ENCODE data around the gene LRP6. TPM values are rescaled to one million over a fixed set of nuclear protein-coding genes. Genes with fewer than 3 reads are reported as not detected.

The LRP6 gene
- total RNA-seq, 2 donors from 2014 or later: 0.10 to 0.59 TPM

GRCh38 chr12:12247584-12247983, 19.3 kb downstream of the LRP6 start:
- Mint-ChIP-seq H3K4me1 (ENCODE audit: low read depth in 2 of 2) (peaks cover 0 to 12% of the 10 kb centered on the region in 2 donors), H3K9me3 (no peaks in the 10 kb centered on the region), H3K27ac (no peak overlapping the region), H3K36me3 (no peaks in the 10 kb centered on the region), H3K27me3 (peaks cover 23 to 45% of the 10 kb centered on the region in 2 donors), H3K4me3 (no peak overlapping the region)
- DNase-seq (ENCODE audit: low spot score) (no peak), ATAC-seq (no peak)

DNA sequence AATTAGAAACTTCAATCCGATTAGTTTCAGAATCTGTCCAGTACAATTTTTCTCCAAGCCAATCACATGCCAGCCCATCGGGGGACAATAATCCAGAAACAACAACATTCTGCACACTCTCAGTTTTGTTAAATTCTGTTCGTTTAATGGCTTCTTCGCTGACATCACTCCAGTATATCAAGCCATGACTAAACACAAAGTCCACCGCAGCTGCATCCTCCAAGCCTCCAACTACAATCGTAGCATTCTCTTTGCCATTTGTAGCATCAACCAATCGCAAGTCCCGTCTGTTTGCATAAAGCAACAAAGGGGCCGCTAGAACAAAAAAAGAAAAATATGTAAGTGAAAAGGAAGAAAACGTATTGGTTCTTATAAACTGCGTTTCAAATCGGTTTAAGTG, 22.5 kb downstream of the LRP6 start:
- Mint-ChIP-seq H3K4me1 (ENCODE audit: low read depth in 2 of 2) (peaks cover 0 to 3% of the 10 kb centered on the region in 2 donors), H3K27ac (no peak overlapping the region), H3K4me3 (no peak overlapping the region), H3K36me3 (no peaks in the 10 kb centered on the region), H3K9me3 (no peaks in the 10 kb centered on the region), H3K27me3 (peaks cover 32 to 61% of the 10 kb centered on the region in 2 donors)
- no peak for ATAC-seq
- no peak for DNase-seq (ENCODE audit: low spot score)

GRCh38 chr12:12240662-12241340, 26.0 kb downstream of the LRP6 start:
- no peaks in the 10 kb centered on the region for H3K4me1 Mint-ChIP-seq (ENCODE audit: low read depth in 2 of 2)
- no peaks in the 10 kb centered on the region for H3K36me3 Mint-ChIP-seq
- DNase-seq (ENCODE audit: low spot score) (no peak), ATAC-seq (no peak)
- H3K4me3 Mint-ChIP-seq: no peak overlapping the region
- peaks cover 42 to 73% of the 10 kb centered on the region in 2 donors for H3K27me3 Mint-ChIP-seq
- no peak overlapping the region for H3K27ac Mint-ChIP-seq
- no peaks in the 10 kb centered on the region for H3K9me3 Mint-ChIP-seq

- no peak overlapping the region for H3K27ac Mint-ChIP-seq
- no peak for ATAC-seq
- no peaks in the 10 kb centered on the region for H3K36me3 Mint-ChIP-seq
- H3K4me1 Mint-ChIP-seq (ENCODE audit: low read depth in 2 of 2): no peaks in the 10 kb centered on the region
- DNase-seq (ENCODE audit: low spot score): no peak
- no peak overlapping the region for H3K4me3 Mint-ChIP-seq
- peaks cover 36 to 70% of the 10 kb centered on the region in 2 donors for H3K27me3 Mint-ChIP-seq
- H3K9me3 Mint-ChIP-seq: no peaks in the 10 kb centered on the region
Measured at GRCh38 chr12:12239127-12239526, 27.7 kb downstream of the LRP6 start.

GRCh38 chr12:12238605-12239004, 28.2 kb downstream of the LRP6 start:
- Mint-ChIP-seq H3K36me3 (no peaks in the 10 kb centered on the region), H3K4me1 (ENCODE audit: low read depth in 2 of 2) (no peaks in the 10 kb centered on the region), H3K4me3 (no peak overlapping the region), H3K27me3 (peaks cover 33 to 66% of the 10 kb centered on the region in 2 donors), H3K27ac (no peak overlapping the region), H3K9me3 (no peaks in the 10 kb centered on the region)
- ATAC-seq: no peak
- DNase-seq (ENCODE audit: low spot score): no peak

DNA sequence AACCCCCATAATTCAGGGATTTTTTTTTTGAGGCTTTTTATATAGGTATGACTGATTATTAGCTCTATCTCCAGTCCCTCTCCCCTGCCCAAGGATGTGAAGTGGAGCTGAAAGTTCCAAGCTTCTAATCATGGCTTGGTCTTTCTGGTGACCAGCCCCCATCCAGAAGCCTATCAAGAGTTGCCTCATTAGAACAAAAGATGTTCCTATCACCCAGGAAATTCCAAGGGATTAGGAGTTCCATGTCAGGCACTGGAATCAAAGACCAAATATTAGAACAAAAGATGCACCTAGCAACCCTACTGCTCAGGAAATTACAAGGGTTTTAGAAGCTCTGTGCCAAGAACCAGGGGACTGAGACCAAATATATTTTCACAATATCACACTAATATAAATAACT, 29.9 kb downstream of the LRP6 start:
- Mint-ChIP-seq H3K27ac (no peak overlapping the region), H3K27me3 (peaks cover 31 to 66% of the 10 kb centered on the region in 2 donors), H3K4me1 (ENCODE audit: low read depth in 2 of 2) (no peaks in the 10 kb centered on the region), H3K36me3 (no peaks in the 10 kb centered on the region), H3K9me3 (no peaks in the 10 kb centered on the region), H3K4me3 (no peak overlapping the region)
- ATAC-seq (no peak), DNase-seq (ENCODE audit: low spot score) (no peak)

DNA sequence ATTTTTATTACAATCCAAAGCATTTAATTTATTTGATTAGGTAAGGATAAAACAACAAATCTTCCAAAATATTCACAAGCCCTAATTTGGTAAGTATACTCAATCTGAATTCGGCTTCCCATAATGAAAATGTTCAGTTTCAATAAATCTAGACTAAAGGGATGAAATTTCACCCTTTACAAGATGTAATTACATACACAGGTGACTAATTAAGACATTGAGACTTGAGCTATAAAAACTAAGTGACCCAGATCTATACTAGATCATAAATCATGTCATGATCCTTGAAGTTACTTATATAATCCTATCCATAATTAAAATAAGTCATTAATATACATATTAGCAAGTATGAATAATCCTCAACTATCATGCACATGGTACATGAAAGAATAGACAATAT, 36.6 kb downstream of the LRP6 start:
- Mint-ChIP-seq H3K4me3 (no peak overlapping the region), H3K9me3 (no peaks in the 10 kb centered on the region), H3K27me3 (peaks cover 14 to 52% of the 10 kb centered on the region in 2 donors), H3K4me1 (ENCODE audit: low read depth in 2 of 2) (no peaks in the 10 kb centered on the region), H3K27ac (no peak overlapping the region), H3K36me3 (peaks cover 6% of the 10 kb centered on the region)
- ATAC-seq (no peak), DNase-seq (ENCODE audit: low spot score) (no peak)

DNA sequence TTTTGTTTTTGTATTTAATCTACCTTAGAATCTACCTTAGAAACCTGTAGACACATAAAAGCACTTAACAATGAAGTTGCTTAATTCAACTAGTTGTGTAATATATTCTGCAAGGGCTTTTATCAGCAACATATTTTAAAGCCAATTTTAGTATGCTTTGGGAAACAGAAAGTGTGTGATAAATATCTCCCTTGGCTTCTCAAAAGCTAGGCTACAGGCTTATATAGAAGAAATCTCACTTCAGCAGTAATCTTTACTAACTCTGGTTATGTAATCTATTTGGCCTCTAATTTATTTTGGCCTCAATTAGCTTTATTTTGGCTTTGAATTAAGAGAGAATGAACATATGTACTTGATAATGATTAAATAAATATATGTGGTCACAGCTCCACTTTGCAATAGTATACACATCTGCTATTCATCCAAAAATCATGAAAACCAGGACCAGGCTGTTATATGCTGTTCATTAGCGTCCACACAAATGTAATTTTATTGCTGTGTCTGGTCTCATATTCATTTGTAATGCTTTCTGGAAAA, 37.2 kb downstream of the LRP6 start:
- Mint-ChIP-seq H3K36me3 (peaks cover 6% of the 10 kb centered on the region), H3K27ac (no peak overlapping the region), H3K9me3 (no peaks in the 10 kb centered on the region), H3K4me1 (ENCODE audit: low read depth in 2 of 2) (no peaks in the 10 kb centered on the region), H3K27me3 (peaks cover 17 to 46% of the 10 kb centered on the region in 2 donors), H3K4me3 (no peak overlapping the region)
- DNase-seq (ENCODE audit: low spot score) (no peak), ATAC-seq (no peak)

DNA sequence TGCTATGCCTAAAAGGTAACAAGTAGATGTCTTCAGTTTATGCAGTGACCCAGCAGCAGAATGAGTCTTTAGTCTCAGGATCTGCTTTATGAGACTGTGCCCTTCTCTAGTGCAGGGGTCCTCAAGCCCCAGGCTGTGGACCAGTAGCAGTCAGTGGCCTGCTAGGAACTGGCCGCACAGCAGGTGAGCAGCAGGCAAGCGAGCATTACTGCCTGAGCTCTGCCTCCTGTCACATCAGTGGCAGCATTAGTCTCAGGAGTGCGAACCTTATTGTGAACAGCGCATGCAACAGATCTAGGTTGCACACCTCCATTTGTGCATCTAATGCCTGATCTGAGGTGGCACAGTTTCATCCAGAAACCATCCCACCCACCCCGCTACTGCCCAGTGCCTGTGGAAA, 38.4 kb downstream of the LRP6 start:
- Mint-ChIP-seq H3K27ac (no peak overlapping the region), H3K9me3 (no peaks in the 10 kb centered on the region), H3K36me3 (peaks cover 6% of the 10 kb centered on the region), H3K27me3 (peaks cover 20 to 55% of the 10 kb centered on the region in 2 donors), H3K4me1 (ENCODE audit: low read depth in 2 of 2) (no peaks in the 10 kb centered on the region), H3K4me3 (no peak overlapping the region)
- peak in 1 of 2 donors; percentile 38 for ATAC-seq
- DNase-seq (ENCODE audit: low spot score): no peak

- Mint-ChIP-seq H3K9me3 (no peaks in the 10 kb centered on the region), H3K36me3 (peaks cover 6% of the 10 kb centered on the region), H3K4me3 (no peak overlapping the region), H3K27me3 (peaks cover 21 to 52% of the 10 kb centered on the region in 2 donors), H3K4me1 (ENCODE audit: low read depth in 2 of 2) (no peaks in the 10 kb centered on the region), H3K27ac (no peak overlapping the region)
- no peak for ATAC-seq
- DNase-seq (ENCODE audit: low spot score): no peak
Measured at GRCh38 chr12:12226187-12226586, 40.7 kb downstream of the LRP6 start.

- peaks cover 6% of the 10 kb centered on the region for H3K36me3 Mint-ChIP-seq
- H3K4me1 Mint-ChIP-seq (ENCODE audit: low read depth in 2 of 2): no peaks in the 10 kb centered on the region
- peaks cover 30 to 58% of the 10 kb centered on the region in 2 donors for H3K27me3 Mint-ChIP-seq
Measured at GRCh38 chr12:12224240-12224940, 42.5 kb downstream of the LRP6 start.

GRCh38 chr12:12221560-12221959, 45.3 kb downstream of the LRP6 start:
- no peak overlapping the region for H3K27ac Mint-ChIP-seq
- H3K4me1 Mint-ChIP-seq (ENCODE audit: low read depth in 2 of 2): no peaks in the 10 kb centered on the region
- peaks cover 34 to 72% of the 10 kb centered on the region in 2 donors for H3K27me3 Mint-ChIP-seq
- DNase-seq (ENCODE audit: low spot score) (no peak), ATAC-seq (no peak)
- H3K4me3 Mint-ChIP-seq: no peak overlapping the region
- H3K9me3 Mint-ChIP-seq: no peaks in the 10 kb centered on the region
- peaks cover 10% of the 10 kb centered on the region for H3K36me3 Mint-ChIP-seq

More at GRCh38 chr12:12224240-12224940, 42.5 kb downstream of the LRP6 start:
- no peak overlapping the region for H3K27ac Mint-ChIP-seq
- H3K9me3 Mint-ChIP-seq: no peaks in the 10 kb centered on the region
- ATAC-seq: no peak
- DNase-seq (ENCODE audit: low spot score): no peak
- H3K4me3 Mint-ChIP-seq: no peak overlapping the region

GRCh38 chr12:12219664-12220063, 47.2 kb downstream of the LRP6 start:
- DNase-seq (ENCODE audit: low spot score) (no peak), ATAC-seq (no peak)
- H3K4me1 Mint-ChIP-seq (ENCODE audit: low read depth in 2 of 2): no peaks in the 10 kb centered on the region
- peaks cover 34 to 77% of the 10 kb centered on the region in 2 donors for H3K27me3 Mint-ChIP-seq
- H3K4me3 Mint-ChIP-seq: no peak overlapping the region
- H3K27ac Mint-ChIP-seq: no peak overlapping the region
- peaks cover 4% of the 10 kb centered on the region for H3K36me3 Mint-ChIP-seq
- no peaks in the 10 kb centered on the region for H3K9me3 Mint-ChIP-seq

DNA sequence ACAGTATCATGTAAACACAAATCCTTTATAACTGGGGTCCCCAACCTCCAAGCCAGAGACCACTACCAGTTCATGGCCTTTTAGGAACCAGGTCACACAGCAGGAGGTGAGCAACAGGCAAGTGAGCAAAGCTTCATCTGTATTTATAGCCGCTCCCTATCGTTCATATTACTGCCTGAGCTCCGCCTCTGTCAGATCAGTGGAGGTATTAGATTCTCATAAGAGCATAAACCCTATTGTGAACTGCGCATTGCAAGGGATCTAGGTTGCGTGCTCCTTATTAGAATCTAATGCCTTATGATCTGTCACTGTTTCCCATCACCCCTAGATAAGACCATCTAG, 49.9 kb downstream of the LRP6 start:
- DNase-seq (ENCODE audit: low spot score) (no peak), ATAC-seq (no peak)
- Mint-ChIP-seq H3K9me3 (no peaks in the 10 kb centered on the region), H3K4me1 (ENCODE audit: low read depth in 2 of 2) (no peaks in the 10 kb centered on the region), H3K36me3 (peaks cover 4% of the 10 kb centered on the region), H3K4me3 (no peak overlapping the region), H3K27ac (no peak overlapping the region), H3K27me3 (peaks cover 44 to 84% of the 10 kb centered on the region in 2 donors)
